Right cardiac atrium (tissue), 5 donors: ENCODE results near the gene PPP6C. TPM values are rescaled to one million over a fixed set of nuclear protein-coding genes. Genes with fewer than 3 reads are reported as not detected.
"Not testable (repeated sequence)": the region's sequence is repeated elsewhere in the genome, so short reads cannot be mapped to it uniquely, and the experiment has no call there.

Experiments used
- ATAC-seq, 2 donors: fragments of 200-7000 bp; cut with Tn5 transposase; one replicate each; pipeline versions ENCODE4 v1.8.0 to v1.9.1; 2020; ENCODE audit warnings: moderate library complexity in 2 of 2, mild to moderate bottlenecking in 1 of 2
- DNase-seq, 3 donors: peaks; one replicate each; pipeline ENCODE4 v3.0.0-alpha.2; 2020
- H3K27ac ChIP-seq: one replicate; pipeline ENCODE4 v1.5.1; 2013; ENCODE audit warnings: mild to moderate bottlenecking, low read length, control low read depth, moderate library complexity
- H3K27me3 ChIP-seq: one replicate; pipeline ENCODE4 v1.6.1; 2013; ENCODE audit not compliant: control insufficient read depth, insufficient read depth
- H3K4me1 ChIP-seq: one replicate; pipeline ENCODE4 v1.6.1; 2013; ENCODE audit warnings: low read length; ENCODE audit not compliant: control insufficient read depth, insufficient read depth
- H3K4me3 ChIP-seq: one replicate; pipeline ENCODE4 v1.5.1; 2013; ENCODE audit warnings: low read length, control low read depth
- H3K9me3 ChIP-seq: one replicate; pipeline ENCODE4 v1.6.1; 2013; ENCODE audit warnings: low read length; ENCODE audit not compliant: control insufficient read depth
- WGBS: extraction: QIAGEN DNeasy Blood & Tissue Kit; methylation state at CpG from one replicate; pipeline ENCODE4 v1.1.7; 2013; 5-methylcytosine and 5-hydroxymethylcytosine counted together
- intact Hi-C, 4 donors: fragments of 100-400 bp; cut with DNase I; formaldehyde crosslinking; loops; one replicate each; pipeline versions ENCODE4 v1.11.0 to v1.14.0; 2022 to 2023
- polyA plus RNA-seq: library from polyadenylated mRNA; stranded (reverse); fragments of 200-250 nt; gene quantifications from one replicate; pipeline ENCODE4 v1.2.3, GENCODE V29; 2013
- total RNA-seq, 4 donors: library from RNA; stranded (reverse); fragmentation: NEBNext Ultra II Directional; extraction: Animal tissue kit (Norgen Biotek cat#: 25700); gene quantifications; one replicate each; pipeline ENCODE4 v1.2.1, GENCODE V29; 2021
- donor health status: healthy with polysubstance abuse.
- donor health status: DM: no; HTN: yes; CAD: no.
- donor health status: DM: no; HTN: no; CAD: no.
- donor health status: DM: no; HTN: yes; CAD: no; lungs with severe emphysema.
- donor health status: DM: yes; HTN: yes; CAD: no.

Gene PPP6C
- total and polyA plus RNA-seq, 5 donors = 19.8 to 43.1 (median 36.6) TPM

DNA sequence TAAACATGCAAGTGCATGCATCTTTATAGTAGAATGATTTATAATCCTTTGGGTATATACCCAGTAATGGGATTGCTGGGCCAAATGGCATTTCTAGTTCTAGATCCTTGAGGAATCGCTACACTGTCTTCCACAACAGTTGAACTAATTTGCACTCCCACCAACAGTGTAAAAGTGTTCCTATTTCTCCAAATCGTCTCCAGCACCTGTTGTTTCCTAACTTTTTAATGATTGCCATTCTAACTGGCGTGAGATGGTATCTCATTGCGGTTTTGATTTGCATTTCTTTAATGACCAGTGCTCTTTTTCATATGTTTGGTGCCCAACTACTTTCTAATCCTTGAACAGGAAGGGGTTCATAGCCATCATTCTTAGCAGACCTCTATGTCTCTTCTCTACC is 7.8 kb downstream of the PPP6C start:
- H3K4me3 ChIP-seq, intact Hi-C loops, ATAC-seq, DNase-seq, H3K4me1 ChIP-seq, H3K9me3 ChIP-seq, H3K27me3 ChIP-seq, H3K27ac ChIP-seq: not testable (repeated sequence)
- WGBS = 94% methylated on average over 4 of the region's 4 CpGs

GRCh38 chr9:125180876-125181275 is 8.7 kb downstream of the PPP6C start:
- ATAC-seq (peak in 1 of 2 donors; percentile 34), DNase-seq (no peak)
- Histone ChIP-seq H3K27ac (peak overlapping the region; percentile 85), H3K4me1 (peaks cover 6% of the 10 kb centered on the region), H3K4me3 (no peak overlapping the region), H3K9me3 (no peaks in the 10 kb centered on the region), H3K27me3 (no peaks in the 10 kb centered on the region)
- intact Hi-C loops = no loop called here
- 79% methylated on average over 9 of the region's 9 CpGs for WGBS

DNA sequence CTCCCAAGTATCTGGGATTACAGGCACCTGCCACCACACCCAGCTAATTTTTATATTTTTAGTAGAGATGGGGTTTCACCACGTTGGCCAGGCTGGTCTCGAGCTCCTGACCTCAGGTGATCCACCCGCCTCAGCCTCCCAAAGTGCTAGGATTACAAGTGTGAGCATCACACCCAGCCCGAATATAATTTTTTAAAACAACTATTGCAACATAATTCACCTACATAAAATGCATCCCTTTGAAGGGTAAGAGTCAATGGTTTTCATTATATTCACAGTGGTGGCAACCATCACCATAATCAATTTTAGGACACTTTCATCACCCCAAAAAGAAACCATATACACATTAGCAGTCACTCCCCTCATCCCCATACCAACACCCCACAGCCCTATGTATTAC is 9.8 kb downstream of the PPP6C start:
- H3K4me3 ChIP-seq, H3K27ac ChIP-seq, H3K27me3 ChIP-seq, intact Hi-C loops, H3K9me3 ChIP-seq, H3K4me1 ChIP-seq, ATAC-seq, DNase-seq: not testable (repeated sequence)
- 90% methylated on average over 4 of the region's 4 CpGs for WGBS

GRCh38 chr9:125177888-125178287 is 11.7 kb downstream of the PPP6C start:
- Histone ChIP-seq H3K27me3 (no peaks in the 10 kb centered on the region), H3K27ac (no peak overlapping the region), H3K4me3 (no peak overlapping the region), H3K9me3 (no peaks in the 10 kb centered on the region), H3K4me1 (peaks cover 8% of the 10 kb centered on the region)
- DNase-seq (no peak), ATAC-seq (no peak)
- intact Hi-C loops = no loop called here
- WGBS = 98% methylated on average over 1 of the region's 1 CpG

- H3K9me3 ChIP-seq = no peaks in the 10 kb centered on the region
- intact Hi-C loops = no loop called here
- no peak overlapping the region for H3K4me3 ChIP-seq
- H3K27me3 ChIP-seq = no peaks in the 10 kb centered on the region
- no peak for ATAC-seq
- WGBS = 92% methylated on average over 3 of the region's 3 CpGs
- no peak overlapping the region for H3K27ac ChIP-seq
- DNase-seq = no peak
- peaks cover 8% of the 10 kb centered on the region for H3K4me1 ChIP-seq
Measured at GRCh38 chr9:125176636-125177035, 13.0 kb downstream of the PPP6C start.

GRCh38 chr9:125172031-125172755 is 17.4 kb downstream of the PPP6C start:
- Histone ChIP-seq H3K27me3 (no peaks in the 10 kb centered on the region), H3K4me1 (peaks cover 5% of the 10 kb centered on the region), H3K27ac (no peak overlapping the region), H3K4me3 (no peak overlapping the region), H3K9me3 (no peaks in the 10 kb centered on the region)
- DNase-seq (no peak), ATAC-seq (peak in 1 of 2 donors; percentile 51)
- intact Hi-C loops = no loop called here
- 44% methylated on average over 6 of the region's 6 CpGs for WGBS

DNA sequence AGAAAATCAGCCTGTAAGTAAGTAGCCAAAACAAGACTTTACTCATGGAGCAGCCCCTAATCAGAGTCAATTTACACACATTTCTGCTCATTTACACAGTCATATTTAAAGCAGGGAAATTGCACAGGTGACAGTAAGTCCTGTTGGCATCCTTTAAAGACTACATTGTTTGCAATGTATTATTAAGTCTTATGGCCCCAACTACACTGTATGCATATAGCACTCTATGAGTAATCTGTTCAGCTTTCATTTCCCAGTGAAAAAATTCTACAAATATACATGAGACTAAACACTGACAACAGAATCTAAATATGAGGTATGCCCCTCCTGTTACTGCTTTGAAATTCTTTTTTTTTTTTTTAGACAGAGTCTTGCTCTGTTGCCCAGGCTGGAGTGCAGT is 19.7 kb downstream of the PPP6C start:
- no peaks in the 10 kb centered on the region for H3K27me3 ChIP-seq
- intact Hi-C loops = no loop called here
- H3K27ac ChIP-seq = no peak overlapping the region
- DNase-seq (no peak), ATAC-seq (no peak)
- no peaks in the 10 kb centered on the region for H3K9me3 ChIP-seq
- H3K4me1 ChIP-seq = peaks cover 4% of the 10 kb centered on the region
- no peak overlapping the region for H3K4me3 ChIP-seq

GRCh38 chr9:125166762-125167161 is 22.8 kb downstream of the PPP6C start:
- H3K4me3 ChIP-seq = no peak overlapping the region
- intact Hi-C loops = no loop called here
- H3K4me1 ChIP-seq = peaks cover 1% of the 10 kb centered on the region
- no peak overlapping the region for H3K27ac ChIP-seq
- DNase-seq (no peak), ATAC-seq (no peak)
- no peaks in the 10 kb centered on the region for H3K27me3 ChIP-seq
- no peaks in the 10 kb centered on the region for H3K9me3 ChIP-seq
- WGBS = 98% methylated on average over 2 of the region's 2 CpGs

DNA sequence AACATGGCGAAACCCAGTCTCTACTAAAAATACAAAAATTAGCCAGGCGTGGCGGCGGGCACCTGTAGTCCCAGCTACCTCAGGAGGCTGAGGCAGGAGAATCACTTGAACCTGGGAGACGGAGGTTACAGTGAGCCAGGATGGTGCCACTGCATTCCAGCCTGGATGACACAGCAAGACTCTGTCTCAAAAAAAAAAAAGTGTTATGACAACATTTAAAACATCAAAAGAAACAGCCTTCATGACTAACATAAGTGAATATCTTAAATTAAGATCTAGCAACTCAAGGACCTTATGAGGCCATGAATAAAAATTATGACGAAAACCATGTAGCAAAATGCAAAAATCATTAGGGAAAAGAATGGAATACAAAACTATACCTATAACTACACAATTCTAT is 26.7 kb downstream of the PPP6C start:
- 96% methylated on average over 6 of the region's 6 CpGs for WGBS
- DNase-seq, intact Hi-C loops, H3K27ac ChIP-seq, H3K27me3 ChIP-seq, H3K4me1 ChIP-seq, H3K9me3 ChIP-seq, ATAC-seq, H3K4me3 ChIP-seq: not testable (repeated sequence)

- H3K4me1 ChIP-seq = peaks cover 3% of the 10 kb centered on the region
- H3K4me3 ChIP-seq = no peak overlapping the region
- H3K27ac ChIP-seq = peak overlapping the region; percentile 27
- WGBS = 60% methylated on average over 3 of the region's 3 CpGs
- H3K27me3 ChIP-seq = no peaks in the 10 kb centered on the region
- peak; percentile 32 to 60 for ATAC-seq
- DNase-seq = no peak
- no peaks in the 10 kb centered on the region for H3K9me3 ChIP-seq
- intact Hi-C loops = no loop called here
Measured at GRCh38 chr9:125161284-125161918, 28.2 kb downstream of the PPP6C start.

- no peak for DNase-seq
- no peaks in the 10 kb centered on the region for H3K9me3 ChIP-seq
- H3K4me3 ChIP-seq = no peak overlapping the region
- peaks cover 3% of the 10 kb centered on the region for H3K4me1 ChIP-seq
- intact Hi-C loops = no loop called here
- H3K27me3 ChIP-seq = no peaks in the 10 kb centered on the region
- no peak for ATAC-seq
- no peak overlapping the region for H3K27ac ChIP-seq
Measured at GRCh38 chr9:125160750-125161149, 28.9 kb downstream of the PPP6C start.
